ENCODE data around the gene SLIT3. TPM values are rescaled to one million over a fixed set of nuclear protein-coding genes. Genes with fewer than 3 reads are reported as not detected.

Gene SLIT3
- total RNA-seq, 1 experiment from 2014 or later, result 0.10 TPM

- no peaks in the 10 kb centered on the region for H4K20me1 ChIP-seq (ENCODE audit: insufficient read depth)
- no peaks in the 10 kb centered on the region for H3K9me3 ChIP-seq (ENCODE audit: control insufficient read depth in 1 of 2, insufficient read depth in 1 of 2, low read depth in 1 of 2, low read length in 2 of 2)
- CTCF ChIA-PET, result no interaction called here
- no peak for DNase-seq (ENCODE audit: low read depth, low spot score)
- no peak for TF ChIP-seq TCF7L2 (IDR thresholded peaks at IDR 0.05; ENCODE audit: borderline replicate concordance, extremely low read depth, insufficient read depth, insufficient read length)
- TF ChIP-seq ZNF274 (IDR thresholded peaks at IDR 0.05; ENCODE audit: low read depth, low read length), result no peak
- no peak for TF ChIP-seq SRF (IDR thresholded peaks at IDR 0.05; ENCODE audit: low read depth)
- TF ChIP-seq ZFX (IDR thresholded peaks at IDR 0.05), result no peak
- no peak for TF ChIP-seq POLR2A (IDR thresholded peaks at IDR 0.05; ENCODE audit: borderline replicate concordance, extremely low read depth, insufficient read depth, insufficient read length)
- TF ChIP-seq EZH2phosphoT487 (IDR thresholded peaks at IDR 0.05; ENCODE audit: borderline replicate concordance), result no peak
- no peak for TF ChIP-seq EZH2 (IDR thresholded peaks at IDR 0.05)
- TF ChIP-seq RAD21 (IDR thresholded peaks at IDR 0.05; ENCODE audit: low read depth), result no peak
- TF ChIP-seq JUND (IDR thresholded peaks at IDR 0.05), result no peak
- no peak for TF ChIP-seq REST (IDR thresholded peaks at IDR 0.05; ENCODE audit: low read depth)
- TF ChIP-seq CBX3 (IDR thresholded peaks at IDR 0.05; ENCODE audit: low read depth), result no peak
- TF ChIP-seq POLR2AphosphoS5 (IDR thresholded peaks at IDR 0.05; ENCODE audit: low read depth, low read length), result no peak
- TF ChIP-seq ZBTB33 (IDR thresholded peaks at IDR 0.05; ENCODE audit: extremely low read depth, insufficient replicate concordance, low read length), result no peak
- no peak for TF ChIP-seq MAX (IDR thresholded peaks at IDR 0.05)
- no peak for TF ChIP-seq FOSL1 (IDR thresholded peaks at IDR 0.05; ENCODE audit: low read depth)
- no peak for TF ChIP-seq ATF3 (IDR thresholded peaks at IDR 0.05)
- no peak for TF ChIP-seq EGR1 (IDR thresholded peaks at IDR 0.05; ENCODE audit: low read depth)
- TF ChIP-seq YY1 (IDR thresholded peaks at IDR 0.05; ENCODE audit: extremely low read depth, insufficient replicate concordance, low read depth, low read length), result no peak
- TF ChIP-seq SIN3A (IDR thresholded peaks at IDR 0.05; ENCODE audit: low read depth), result no peak
- POLR2A ChIA-PET, result no interaction called here
- H3K4me2 ChIP-seq (ENCODE audit: low read length), result no peak overlapping the region
- H3K4me3 ChIP-seq (replicated peaks in 1 of 2; ENCODE audit: low read depth in 1 of 2, low read length in 2 of 2), result no peak overlapping the region
- no peaks in the 10 kb centered on the region; the same call in 1 of the 2 replicates for H3K9me2 ChIP-seq (ENCODE audit: insufficient read depth)
- peaks cover 85% of the 10 kb centered on the region for H3K27me3 ChIP-seq (ENCODE audit: insufficient read depth, low read length)
- no peak overlapping the region for H3K27ac ChIP-seq (ENCODE audit: low read depth, low read length)
- H3K4me1 ChIP-seq (ENCODE audit: control insufficient read depth in 1 of 2, insufficient read depth in 2 of 2, low read length in 2 of 2), result no peaks in the 10 kb centered on the region
- no peak overlapping the region for H3K9ac ChIP-seq (ENCODE audit: low read length)
- intact Hi-C loops (cut with micrococcal nuclease), result no loop called here
- no peak for ATAC-seq
- no peaks in the 10 kb centered on the region for H3K79me2 ChIP-seq (ENCODE audit: insufficient read depth, low read length)
- no peaks in the 10 kb centered on the region for H3K36me3 ChIP-seq (ENCODE audit: control insufficient read depth in 1 of 2, insufficient read depth in 2 of 2, low read length in 2 of 2)
- H2AFZ ChIP-seq (ENCODE audit: low read depth, low read length, poor library complexity, severe bottlenecking), result no peak overlapping the region
- BruUV-seq (replicated peaks), result no TSS peak
- RAD21 ChIA-PET (ENCODE audit: low non-redundant PET in 1 of 2, low total read pairs in 2 of 2, uncharacterized antibody in 2 of 2, unreplicated experiment in 2 of 2), result no interaction called here
These were observed 478.6 kb downstream of the SLIT3 start for GRCh38 chr5:168822248-168822744.

Data from HCT116 (cell line).